Measurements from ENCODE around the gene WNT1.

WNT1 gene

DNA sequence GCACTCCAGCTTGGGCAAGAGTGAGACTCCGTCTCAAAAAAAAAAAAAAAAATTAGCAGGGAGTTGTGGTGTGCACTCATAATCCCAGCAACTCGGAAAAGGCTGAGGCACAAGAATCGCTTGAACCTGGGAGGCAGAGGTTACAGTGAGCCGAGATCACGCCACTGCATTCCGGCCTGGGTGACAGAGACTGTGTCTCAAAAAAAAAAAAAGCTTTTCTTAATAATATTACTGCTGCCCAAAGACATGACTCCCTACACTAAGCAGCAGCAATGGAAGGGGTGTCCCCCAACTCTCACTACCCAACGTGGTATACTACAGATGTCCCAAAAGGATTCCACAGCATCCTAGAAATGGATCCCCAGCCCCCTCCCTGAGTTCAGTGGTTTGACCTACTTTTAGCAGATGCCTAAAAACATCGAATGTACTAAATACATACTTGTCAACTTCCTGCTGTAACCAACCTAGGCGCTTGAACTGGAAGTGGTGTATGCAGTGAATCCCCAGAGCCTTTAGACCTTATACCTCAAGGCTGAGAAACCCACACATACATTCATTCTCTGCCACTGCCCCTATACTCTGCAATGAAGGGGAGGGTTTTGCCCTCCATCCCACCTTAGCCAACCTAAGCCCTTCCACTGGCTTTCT, 44.3 kb upstream of the WNT1 start:
- TF ChIP-seq POLR2AphosphoS5 (IDR thresholded peaks at IDR 0.05; ENCODE audit: low read depth, low read length) (no peak), FOXP2 (optimal IDR thresholded peaks at IDR 0.05; ENCODE audit: borderline replicate concordance, extremely low read depth, extremely low read length, insufficient read depth) (no peak), SIN3A (IDR thresholded peaks at IDR 0.05; ENCODE audit: borderline replicate concordance, insufficient read depth, low read length) (no peak), TAF1 (IDR thresholded peaks at IDR 0.05; ENCODE audit: borderline replicate concordance, insufficient read depth, low read length) (no peak)
- TF ChIP-seq, protein P1, sequence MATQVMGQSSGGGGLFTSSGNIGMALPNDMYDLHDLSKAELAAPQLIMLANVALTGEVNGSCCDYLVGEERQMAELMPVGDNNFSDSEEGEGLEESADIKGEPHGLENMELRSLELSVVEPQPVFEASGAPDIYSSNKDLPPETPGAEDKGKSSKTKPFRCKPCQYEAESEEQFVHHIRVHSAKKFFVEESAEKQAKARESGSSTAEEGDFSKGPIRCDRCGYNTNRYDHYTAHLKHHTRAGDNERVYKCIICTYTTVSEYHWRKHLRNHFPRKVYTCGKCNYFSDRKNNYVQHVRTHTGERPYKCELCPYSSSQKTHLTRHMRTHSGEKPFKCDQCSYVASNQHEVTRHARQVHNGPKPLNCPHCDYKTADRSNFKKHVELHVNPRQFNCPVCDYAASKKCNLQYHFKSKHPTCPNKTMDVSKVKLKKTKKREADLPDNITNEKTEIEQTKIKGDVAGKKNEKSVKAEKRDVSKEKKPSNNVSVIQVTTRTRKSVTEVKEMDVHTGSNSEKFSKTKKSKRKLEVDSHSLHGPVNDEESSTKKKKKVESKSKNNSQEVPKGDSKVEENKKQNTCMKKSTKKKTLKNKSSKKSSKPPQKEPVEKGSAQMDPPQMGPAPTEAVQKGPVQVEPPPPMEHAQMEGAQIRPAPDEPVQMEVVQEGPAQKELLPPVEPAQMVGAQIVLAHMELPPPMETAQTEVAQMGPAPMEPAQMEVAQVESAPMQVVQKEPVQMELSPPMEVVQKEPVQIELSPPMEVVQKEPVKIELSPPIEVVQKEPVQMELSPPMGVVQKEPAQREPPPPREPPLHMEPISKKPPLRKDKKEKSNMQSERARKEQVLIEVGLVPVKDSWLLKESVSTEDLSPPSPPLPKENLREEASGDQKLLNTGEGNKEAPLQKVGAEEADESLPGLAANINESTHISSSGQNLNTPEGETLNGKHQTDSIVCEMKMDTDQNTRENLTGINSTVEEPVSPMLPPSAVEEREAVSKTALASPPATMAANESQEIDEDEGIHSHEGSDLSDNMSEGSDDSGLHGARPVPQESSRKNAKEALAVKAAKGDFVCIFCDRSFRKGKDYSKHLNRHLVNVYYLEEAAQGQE (IDR thresholded peaks at IDR 0.05; ENCODE audit: insufficient read depth in 1 of 2, low read depth in 2 of 2, low read length in 2 of 2): no peak

DNA sequence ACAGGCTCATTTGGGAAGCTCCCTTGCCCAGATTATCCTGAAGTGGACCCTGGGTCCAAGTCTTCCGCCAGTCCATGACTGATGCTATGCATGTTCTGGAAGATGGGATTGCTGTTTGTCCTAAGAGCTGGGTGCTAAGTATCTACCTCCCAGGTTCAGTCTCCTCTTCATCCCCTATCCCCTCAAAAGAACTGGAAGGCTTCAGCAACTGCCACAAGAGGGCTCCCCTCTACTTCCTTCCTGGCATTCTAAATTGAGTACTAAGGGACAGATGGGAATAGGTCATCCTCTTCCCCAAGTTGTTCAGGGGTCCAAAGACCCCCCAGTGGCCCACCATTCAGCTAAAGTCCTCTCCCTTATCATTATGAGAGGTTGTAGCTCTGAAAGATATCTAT, 43.8 kb upstream of the WNT1 start:
- TF ChIP-seq TAF1 (IDR thresholded peaks at IDR 0.05; ENCODE audit: borderline replicate concordance, insufficient read depth, low read length): no peak

DNA sequence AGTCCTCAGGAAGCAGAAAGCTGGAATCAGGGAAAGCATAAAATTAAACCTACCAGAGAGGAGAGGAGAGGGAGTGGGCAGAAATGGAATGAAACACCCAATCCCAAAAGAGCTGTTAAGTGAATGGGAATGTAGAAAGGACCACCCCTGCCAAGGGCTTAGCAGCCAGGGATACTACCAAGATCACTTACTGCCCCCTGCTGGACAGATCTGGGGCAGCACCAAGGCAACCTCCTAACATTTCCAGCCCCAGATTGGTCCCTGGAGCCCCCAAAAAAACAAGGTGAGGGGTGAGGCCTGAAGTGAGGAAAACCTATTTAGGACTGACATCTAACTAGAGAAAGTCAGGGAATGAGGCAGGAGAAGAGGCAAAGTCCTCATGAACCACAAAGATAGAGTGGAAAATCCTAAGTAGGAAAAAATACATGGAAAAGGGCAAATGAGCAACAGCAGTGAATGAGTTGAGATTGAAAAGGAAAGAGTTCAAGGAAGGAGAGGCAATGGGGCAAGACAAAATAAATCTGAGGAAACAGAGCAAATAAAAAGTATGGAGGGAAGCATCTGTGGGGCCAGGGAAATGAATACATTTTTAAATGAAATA, 41.6 kb upstream of the WNT1 start:
- TF ChIP-seq SIN3A (IDR thresholded peaks at IDR 0.05; ENCODE audit: borderline replicate concordance, insufficient read depth, low read length) (no peak), POLR2AphosphoS5 (IDR thresholded peaks at IDR 0.05; ENCODE audit: low read depth, low read length) (no peak), TAF1 (IDR thresholded peaks at IDR 0.05; ENCODE audit: borderline replicate concordance, insufficient read depth, low read length) (no peak), FOXP2 (optimal IDR thresholded peaks at IDR 0.05; ENCODE audit: borderline replicate concordance, extremely low read depth, extremely low read length, insufficient read depth) (no peak)
- TF ChIP-seq, protein P1 (IDR thresholded peaks at IDR 0.05; ENCODE audit: insufficient read depth in 1 of 2, low read depth in 2 of 2, low read length in 2 of 2): no peak

DNA sequence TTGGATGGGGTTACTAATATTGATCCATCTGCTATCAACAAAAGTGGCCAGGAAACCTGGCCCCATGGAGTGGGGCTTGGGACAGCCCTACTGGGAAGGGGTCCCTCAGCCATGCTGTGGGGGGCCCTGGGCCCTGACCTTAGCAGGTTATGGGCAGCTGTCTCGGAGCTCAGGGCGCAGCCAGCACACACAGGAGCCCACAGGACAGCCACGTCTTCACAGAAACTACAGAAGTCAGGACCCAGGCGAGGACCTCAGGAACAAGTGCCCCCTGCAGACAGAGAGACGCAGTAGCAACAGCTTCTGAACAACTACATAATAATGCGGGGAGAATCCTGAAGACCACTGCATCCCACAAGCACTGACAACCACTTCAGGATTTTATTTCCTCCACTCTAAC, 41.0 kb upstream of the WNT1 start:
- TF ChIP-seq SIN3A (IDR thresholded peaks at IDR 0.05; ENCODE audit: borderline replicate concordance, insufficient read depth, low read length) (no peak), TAF1 (IDR thresholded peaks at IDR 0.05; ENCODE audit: borderline replicate concordance, insufficient read depth, low read length) (no peak), POLR2AphosphoS5 (IDR thresholded peaks at IDR 0.05; ENCODE audit: low read depth, low read length) (no peak), FOXP2 (optimal IDR thresholded peaks at IDR 0.05; ENCODE audit: borderline replicate concordance, extremely low read depth, extremely low read length, insufficient read depth) (no peak)
- TF ChIP-seq, protein P1 (IDR thresholded peaks at IDR 0.05; ENCODE audit: insufficient read depth in 1 of 2, low read depth in 2 of 2, low read length in 2 of 2): no peak

DNA sequence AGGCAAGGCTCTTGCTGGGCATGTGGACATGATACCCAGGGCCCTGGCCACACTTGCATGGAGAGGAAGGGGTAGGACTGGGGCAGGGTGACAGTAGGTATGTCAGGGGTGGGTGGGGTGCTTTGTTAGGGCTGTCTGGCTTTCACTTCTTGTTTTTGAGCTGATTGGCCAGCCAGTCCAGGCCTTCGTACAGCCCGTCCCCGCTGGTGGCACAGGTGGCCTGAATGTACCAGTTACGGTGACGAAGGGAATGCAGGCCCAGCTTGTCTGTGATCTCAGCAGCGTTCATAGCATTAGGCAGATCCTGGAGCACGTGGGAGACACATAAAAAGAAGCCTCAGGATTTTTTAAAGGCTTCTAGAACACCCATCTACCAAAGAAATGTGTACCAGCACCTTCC, 39.3 kb upstream of the WNT1 start:
- TF ChIP-seq, protein P1 (IDR thresholded peaks at IDR 0.05; ENCODE audit: insufficient read depth in 1 of 2, low read depth in 2 of 2, low read length in 2 of 2): no peak
- TF ChIP-seq FOXP2 (optimal IDR thresholded peaks at IDR 0.05; ENCODE audit: borderline replicate concordance, extremely low read depth, extremely low read length, insufficient read depth) (no peak), POLR2AphosphoS5 (IDR thresholded peaks at IDR 0.05; ENCODE audit: low read depth, low read length) (no peak), SIN3A (IDR thresholded peaks at IDR 0.05; ENCODE audit: borderline replicate concordance, insufficient read depth, low read length) (no peak), TAF1 (IDR thresholded peaks at IDR 0.05; ENCODE audit: borderline replicate concordance, insufficient read depth, low read length) (no peak)
